Measurements from ENCODE around the gene ARFGEF2. TPM values are rescaled to one million over a fixed set of nuclear protein-coding genes. Genes with fewer than 3 reads are reported as not detected.
A peak's percentile ranks its signal among the peaks of the same experiment; 100 is the strongest.

The ARFGEF2 gene
- total and polyA plus RNA-seq, 2 of the 4 experiments (the other 2 are of a cell fraction), result 10.3 to 39.1 TPM

GRCh38 chr20:48962976-48963771, 41.7 kb downstream of the ARFGEF2 start (continued):
- TF ChIP-seq BHLHE40 (IDR thresholded peaks at IDR 0.05; ENCODE audit: low read depth, low read length) (no peak), NFE2L2 (IDR thresholded peaks at IDR 0.05; ENCODE audit: low read depth, low read length) (no peak)

- ATAC-seq (ENCODE audit: low read depth), result peak; percentile 80
- Histone ChIP-seq H3K36me3 (ENCODE audit: control insufficient read depth, insufficient read depth, low read length) (peaks cover 17% of the 10 kb centered on the region), H2BK120ac (ENCODE audit: low read depth, low read length) (peak overlapping the region; percentile 81), H4K5ac (ENCODE audit: low read depth, low read length) (peak overlapping the region; percentile 89), H3K79me1 (ENCODE audit: low read depth in 1 of 2, low read length in 2 of 2) (peaks cover 7 to 34% of the 10 kb centered on the region in 2 experiments; a peak in 3 of 4 replicates), H2BK15ac (ENCODE audit: low read depth, low read length) (peak overlapping the region; percentile 85; the same call in 2 of the 3 replicates), H3K4me1 (ENCODE audit: control insufficient read depth, insufficient read depth, low read length) (peaks cover 17% of the 10 kb centered on the region), H3K9ac (ENCODE audit: low read depth, low read length) (peak overlapping the region; percentile 55), H2AK9ac (replicated peaks; ENCODE audit: low read depth, low read length, poor library complexity) (no peak overlapping the region), H4K20me1 (ENCODE audit: insufficient read depth, low read length) (peaks cover 5% of the 10 kb centered on the region; the same call in 1 of the 2 replicates), H3K27ac (ENCODE audit: insufficient read depth, low read length) (peak overlapping the region; percentile 99), H2BK20ac (ENCODE audit: low read depth, low read length) (peak overlapping the region; percentile 73), H3K14ac (replicated peaks; ENCODE audit: low read depth, low read length) (peak overlapping the region; percentile 65), H3K4me2 (ENCODE audit: low read depth, low read length) (peak overlapping the region; percentile 21), H2AK5ac (ENCODE audit: low read depth, low read length) (peak overlapping the region; percentile 26; the same call in 1 of the 2 replicates), H4K8ac (ENCODE audit: low read depth in 2 of 2, low read length in 2 of 2) (peak overlapping the region in 1 of 2 experiments; percentile 19; a peak in 1 of 4 replicates), H3K9me3 (ENCODE audit: control insufficient read depth, insufficient read depth, low read length) (no peaks in the 10 kb centered on the region), H2BK5ac (ENCODE audit: low read depth, low read length, poor library complexity, severe bottlenecking) (peak overlapping the region; percentile 87), H3K18ac (ENCODE audit: low read depth, low read length) (peak overlapping the region; percentile 96), H2AFZ (replicated peaks; ENCODE audit: low read length, poor library complexity) (peak overlapping the region; percentile 57), H3K4ac (ENCODE audit: low read depth, low read length) (peak overlapping the region; percentile 71), H3K27me3 (ENCODE audit: control insufficient read depth, insufficient read depth, low read length) (no peaks in the 10 kb centered on the region), H4K91ac (ENCODE audit: insufficient read depth, low read depth, low read length) (peak overlapping the region; percentile 57), H3K56ac (ENCODE audit: extremely low read depth, insufficient read depth, low read length) (peak overlapping the region; percentile 62), H3K9me1 (ENCODE audit: insufficient read depth, low read length) (peaks cover 14% of the 10 kb centered on the region), H3K23ac (ENCODE audit: low read depth, low read length) (peak overlapping the region; percentile 81; the same call in 1 of the 2 replicates), H3K4me3 (ENCODE audit: insufficient read depth, low read depth, low read length) (no peak overlapping the region)
- in situ Hi-C loops (cut with MboI; ENCODE audit: low sequenced_read_pairs) (no loop called here), intact Hi-C loops (cut with micrococcal nuclease) (no loop called here), dilution Hi-C loops (cut with HindIII; ENCODE audit: low sequenced_read_pairs, unreplicated experiment) (no loop called here)
- ChIA-PET POLR2A (ENCODE audit: unreplicated experiment) (no interaction called here), CTCF (no interaction called here)
- 86% methylated on average over 1 of the region's 3 CpGs; no CpG with 5 or more reads in 1 of the 2 experiments for WGBS, 2 experiments (ENCODE audit: extremely low coverage in 2 of 2, insufficient read length in 1 of 2)
- BruUV-seq (replicated peaks), result no TSS peak
- peak; percentile 72 for DNase-seq
- TF ChIP-seq RCOR1 (IDR thresholded peaks at IDR 0.05; ENCODE audit: insufficient replicate concordance, low read length), result no peak
- peak; percentile 30; the same call in 1 of the 2 replicates for TF ChIP-seq CEBPB (IDR thresholded peaks at IDR 0.05; ENCODE audit: low read depth, low read length)
- TF ChIP-seq FOS (IDR thresholded peaks at IDR 0.05; ENCODE audit: low read depth, low read length), result peak; percentile 41; the same call in 1 of the 2 replicates
Measured at GRCh38 chr20:48965189-48965910, 43.8 kb downstream of the ARFGEF2 start.

All from IMR-90 (cell line).